HuH-7 (cell line): ENCODE measurements around the gene CSTPP1.
"Not testable (repeated sequence)": the region's sequence is repeated elsewhere in the genome, so short reads cannot be mapped to it uniquely, and the experiment has no call there.

Experiments
- DNase-seq: peaks from one replicate; pipeline ENCODE4 v3.0.0; 2011; ENCODE audit warnings: low spot score

The CSTPP1 gene

GRCh38 chr11:47181271-47181670 lies 244.7 kb downstream of the CSTPP1 start:
- DNase-seq = no peak

GRCh38 chr11:47182380-47182779 lies 245.8 kb downstream of the CSTPP1 start:
- DNase-seq = no peak

- no peak for DNase-seq
Observed at GRCh38 chr11:47183031-47183856, 246.7 kb downstream of the CSTPP1 start.

- DNase-seq = no peak
Observed at GRCh38 chr11:47183969-47184368, 247.4 kb downstream of the CSTPP1 start.

GRCh38 chr11:47184711-47185304 lies 248.2 kb downstream of the CSTPP1 start:
- peak; percentile 61 for DNase-seq

GRCh38 chr11:47185305-47186075 lies 248.9 kb downstream of the CSTPP1 start:
- peak; percentile 57 for DNase-seq

- peak; percentile 79 for DNase-seq
Observed at GRCh38 chr11:47186076-47186699, 249.6 kb downstream of the CSTPP1 start, which contains the start of gene PACSIN3. TSS of gene PACSIN3 (minus strand) at chr11:47186434. CDS start at chr11:47182727, 3,707 bp downstream.

GRCh38 chr11:47186700-47187695 lies 250.4 kb downstream of the CSTPP1 start:
- peak; percentile 66 for DNase-seq

- DNase-seq = peak; percentile 77
Observed at GRCh38 chr11:47187723-47188122, 251.2 kb downstream of the CSTPP1 start.

GRCh38 chr11:47188259-47188658 lies 251.7 kb downstream of the CSTPP1 start:
- DNase-seq = no peak

GRCh38 chr11:47189100-47189834 lies 252.7 kb downstream of the CSTPP1 start:
- DNase-seq = peak; percentile 71

GRCh38 chr11:47191137-47191536 lies 254.6 kb downstream of the CSTPP1 start:
- DNase-seq = not testable (repeated sequence)

GRCh38 chr11:47192111-47192510 lies 255.6 kb downstream of the CSTPP1 start:
- DNase-seq = no peak

GRCh38 chr11:47198161-47198560 lies 261.6 kb downstream of the CSTPP1 start:
- not testable (repeated sequence) for DNase-seq

GRCh38 chr11:47201015-47201414 lies 264.5 kb downstream of the CSTPP1 start:
- DNase-seq = no peak

GRCh38 chr11:47202576-47202975 lies 266.0 kb downstream of the CSTPP1 start:
- no peak for DNase-seq

GRCh38 chr11:47204637-47204989 lies 268.1 kb downstream of the CSTPP1 start:
- no peak for DNase-seq

- not testable (repeated sequence) for DNase-seq
Observed at GRCh38 chr11:47206577-47206976, 270.0 kb downstream of the CSTPP1 start.

- no peak for DNase-seq
Observed at GRCh38 chr11:47207459-47207858, 270.9 kb downstream of the CSTPP1 start.

- not testable (repeated sequence) for DNase-seq
Observed at GRCh38 chr11:47208008-47208552, 271.5 kb downstream of the CSTPP1 start.
